Measurements from ENCODE around the gene SORCS2.

Gene SORCS2

GRCh38 chr4:7252051-7252450 is 59.7 kb downstream of the SORCS2 start:
- peaks cover 0 to 10% (median 4%) of the 10 kb centered on the region in 5 experiments for H3K9me3 ChIP-seq (ENCODE audit: control extremely low read depth in 1 of 5, control insufficient read depth in 4 of 5, insufficient read depth in 2 of 5, low read depth in 1 of 5, low read length in 4 of 5)
- H3K4me1 ChIP-seq (ENCODE audit: control extremely low read depth in 1 of 4, control insufficient read depth in 4 of 4, insufficient read depth in 4 of 4, low read length in 3 of 4) = peaks cover 0 to 2% (median 0%) of the 10 kb centered on the region in 4 experiments
- H3K4me3 ChIP-seq (ENCODE audit: control insufficient read depth in 1 of 7, extremely low read depth in 1 of 7, insufficient read depth in 4 of 7, low read depth in 2 of 7, low read length in 6 of 7) = no peak overlapping the region
- peaks cover 0 to 44% (median 2%) of the 10 kb centered on the region in 5 experiments for H3K27me3 ChIP-seq (replicated peaks in 2 of 5; ENCODE audit: control insufficient read depth in 4 of 5, insufficient read depth in 5 of 5, low read length in 4 of 5)
- ChIA-PET CTCF (interaction anchor here (1.5 kb wide), 1 partner anchor 9 kb away, joined by 3 read pairs; no protein-coding TSS in a partner anchor), POLR2A (no interaction called here)
- DNase-seq = no peak
- H3K27ac ChIP-seq (ENCODE audit: insufficient read depth in 1 of 2, low read depth in 1 of 2, low read length in 2 of 2, poor library complexity in 1 of 2, severe bottlenecking in 2 of 2) = no peak overlapping the region
- H3K36me3 ChIP-seq (ENCODE audit: control insufficient read depth in 4 of 4, insufficient read depth in 4 of 4, low read length in 3 of 4) = no peaks in the 10 kb centered on the region
- 79% methylated on average over 4 of the region's 7 CpGs for WGBS (ENCODE audit: insufficient coverage)

- H3K27ac ChIP-seq (ENCODE audit: insufficient read depth in 1 of 2, low read depth in 1 of 2, low read length in 2 of 2, poor library complexity in 1 of 2, severe bottlenecking in 2 of 2) = no peak overlapping the region
- ChIA-PET POLR2A (no interaction called here), CTCF (interaction anchor here (0.6 to 1.5 kb wide), 3 partner anchors 10 to 462 kb away, joined by 3 read pairs; no protein-coding TSS in a partner anchor)
- WGBS (ENCODE audit: insufficient coverage) = 52% methylated on average over 12 of the region's 15 CpGs
- no peaks in the 10 kb centered on the region for H3K36me3 ChIP-seq (ENCODE audit: control insufficient read depth in 4 of 4, insufficient read depth in 4 of 4, low read length in 3 of 4)
- H3K9me3 ChIP-seq (ENCODE audit: control extremely low read depth in 1 of 5, control insufficient read depth in 4 of 5, insufficient read depth in 2 of 5, low read depth in 1 of 5, low read length in 4 of 5) = peaks cover 0 to 10% (median 4%) of the 10 kb centered on the region in 5 experiments
- peaks cover 0 to 2% (median 0%) of the 10 kb centered on the region in 4 experiments for H3K4me1 ChIP-seq (ENCODE audit: control extremely low read depth in 1 of 4, control insufficient read depth in 4 of 4, insufficient read depth in 4 of 4, low read length in 3 of 4)
- DNase-seq = peak; percentile 5 to 38 (median 36)
- no peak overlapping the region for H3K4me3 ChIP-seq (ENCODE audit: control insufficient read depth in 1 of 7, extremely low read depth in 1 of 7, insufficient read depth in 4 of 7, low read depth in 2 of 7, low read length in 6 of 7)
- peaks cover 0 to 49% (median 2%) of the 10 kb centered on the region in 5 experiments for H3K27me3 ChIP-seq (replicated peaks in 2 of 5; ENCODE audit: control insufficient read depth in 4 of 5, insufficient read depth in 5 of 5, low read length in 4 of 5)
These were observed 60.4 kb downstream of the SORCS2 start for GRCh38 chr4:7252510-7253340.

GRCh38 chr4:7253341-7253700 is 61.0 kb downstream of the SORCS2 start:
- Histone ChIP-seq H3K4me1 (ENCODE audit: control extremely low read depth in 1 of 4, control insufficient read depth in 4 of 4, insufficient read depth in 4 of 4, low read length in 3 of 4) (peaks cover 0 to 2% (median 0%) of the 10 kb centered on the region in 4 experiments), H3K27me3 (replicated peaks in 2 of 5; ENCODE audit: control insufficient read depth in 4 of 5, insufficient read depth in 5 of 5, low read length in 4 of 5) (peaks cover 0 to 51% (median 2%) of the 10 kb centered on the region in 5 experiments), H3K4me3 (ENCODE audit: control insufficient read depth in 1 of 7, extremely low read depth in 1 of 7, insufficient read depth in 4 of 7, low read depth in 2 of 7, low read length in 6 of 7) (no peak overlapping the region), H3K27ac (ENCODE audit: insufficient read depth in 1 of 2, low read depth in 1 of 2, low read length in 2 of 2, poor library complexity in 1 of 2, severe bottlenecking in 2 of 2) (no peak overlapping the region), H3K36me3 (ENCODE audit: control insufficient read depth in 4 of 4, insufficient read depth in 4 of 4, low read length in 3 of 4) (no peaks in the 10 kb centered on the region), H3K9me3 (ENCODE audit: control extremely low read depth in 1 of 5, control insufficient read depth in 4 of 5, insufficient read depth in 2 of 5, low read depth in 1 of 5, low read length in 4 of 5) (peaks cover 0 to 10% (median 4%) of the 10 kb centered on the region in 5 experiments)
- POLR2A ChIA-PET = no interaction called here
- CTCF ChIA-PET = interaction anchor here (0.6 to 1.5 kb wide), 2 partner anchors 11 to 461 kb away, joined by 3 read pairs; no protein-coding TSS in a partner anchor
- DNase-seq = no peak
- 81% methylated on average over 7 of the region's 7 CpGs for WGBS (ENCODE audit: insufficient coverage)

- DNase-seq = no peak
- Histone ChIP-seq H3K27me3 (replicated peaks in 2 of 5; ENCODE audit: control insufficient read depth in 4 of 5, insufficient read depth in 5 of 5, low read length in 4 of 5) (peaks cover 0 to 51% (median 2%) of the 10 kb centered on the region in 5 experiments), H3K4me1 (ENCODE audit: control extremely low read depth in 1 of 4, control insufficient read depth in 4 of 4, insufficient read depth in 4 of 4, low read length in 3 of 4) (peaks cover 0 to 2% (median 0%) of the 10 kb centered on the region in 4 experiments), H3K36me3 (ENCODE audit: control insufficient read depth in 4 of 4, insufficient read depth in 4 of 4, low read length in 3 of 4) (no peaks in the 10 kb centered on the region), H3K27ac (ENCODE audit: insufficient read depth in 1 of 2, low read depth in 1 of 2, low read length in 2 of 2, poor library complexity in 1 of 2, severe bottlenecking in 2 of 2) (no peak overlapping the region), H3K9me3 (ENCODE audit: control extremely low read depth in 1 of 5, control insufficient read depth in 4 of 5, insufficient read depth in 2 of 5, low read depth in 1 of 5, low read length in 4 of 5) (peaks cover 0 to 8% (median 4%) of the 10 kb centered on the region in 5 experiments), H3K4me3 (ENCODE audit: control insufficient read depth in 1 of 7, extremely low read depth in 1 of 7, insufficient read depth in 4 of 7, low read depth in 2 of 7, low read length in 6 of 7) (no peak overlapping the region)
- 81% methylated on average over 3 of the region's 4 CpGs for WGBS (ENCODE audit: insufficient coverage)
- ChIA-PET CTCF (no interaction called here), POLR2A (no interaction called here)
These were observed 61.5 kb downstream of the SORCS2 start for GRCh38 chr4:7253837-7254236.

GRCh38 chr4:7254736-7255487 is 62.6 kb downstream of the SORCS2 start:
- Histone ChIP-seq H3K27ac (ENCODE audit: insufficient read depth in 1 of 2, low read depth in 1 of 2, low read length in 2 of 2, poor library complexity in 1 of 2, severe bottlenecking in 2 of 2) (no peak overlapping the region), H3K27me3 (replicated peaks in 2 of 5; ENCODE audit: control insufficient read depth in 4 of 5, insufficient read depth in 5 of 5, low read length in 4 of 5) (peaks cover 0 to 45% (median 3%) of the 10 kb centered on the region in 5 experiments), H3K4me1 (ENCODE audit: control extremely low read depth in 1 of 4, control insufficient read depth in 4 of 4, insufficient read depth in 4 of 4, low read length in 3 of 4) (peaks cover 0 to 2% (median 0%) of the 10 kb centered on the region in 4 experiments), H3K9me3 (ENCODE audit: control extremely low read depth in 1 of 5, control insufficient read depth in 4 of 5, insufficient read depth in 2 of 5, low read depth in 1 of 5, low read length in 4 of 5) (peaks cover 0 to 8% (median 0%) of the 10 kb centered on the region in 5 experiments), H3K4me3 (ENCODE audit: control insufficient read depth in 1 of 7, extremely low read depth in 1 of 7, insufficient read depth in 4 of 7, low read depth in 2 of 7, low read length in 6 of 7) (no peak overlapping the region), H3K36me3 (ENCODE audit: control insufficient read depth in 4 of 4, insufficient read depth in 4 of 4, low read length in 3 of 4) (no peaks in the 10 kb centered on the region)
- no peak for DNase-seq
- CTCF ChIA-PET = no interaction called here
- 80% methylated on average over 13 of the region's 17 CpGs for WGBS (ENCODE audit: insufficient coverage)
- POLR2A ChIA-PET = no interaction called here

GRCh38 chr4:7255488-7255881 is 63.1 kb downstream of the SORCS2 start:
- WGBS (ENCODE audit: insufficient coverage) = 96% methylated on average over 13 of the region's 14 CpGs
- Histone ChIP-seq H3K4me3 (ENCODE audit: control insufficient read depth in 1 of 7, extremely low read depth in 1 of 7, insufficient read depth in 4 of 7, low read depth in 2 of 7, low read length in 6 of 7) (no peak overlapping the region), H3K27me3 (replicated peaks in 2 of 5; ENCODE audit: control insufficient read depth in 4 of 5, insufficient read depth in 5 of 5, low read length in 4 of 5) (peaks cover 0 to 43% (median 7%) of the 10 kb centered on the region in 5 experiments), H3K9me3 (ENCODE audit: control extremely low read depth in 1 of 5, control insufficient read depth in 4 of 5, insufficient read depth in 2 of 5, low read depth in 1 of 5, low read length in 4 of 5) (peaks cover 0 to 8% (median 0%) of the 10 kb centered on the region in 5 experiments), H3K36me3 (ENCODE audit: control insufficient read depth in 4 of 4, insufficient read depth in 4 of 4, low read length in 3 of 4) (no peaks in the 10 kb centered on the region), H3K4me1 (ENCODE audit: control extremely low read depth in 1 of 4, control insufficient read depth in 4 of 4, insufficient read depth in 4 of 4, low read length in 3 of 4) (peaks cover 0 to 2% (median 0%) of the 10 kb centered on the region in 4 experiments), H3K27ac (ENCODE audit: insufficient read depth in 1 of 2, low read depth in 1 of 2, low read length in 2 of 2, poor library complexity in 1 of 2, severe bottlenecking in 2 of 2) (no peak overlapping the region)
- no peak for DNase-seq
- POLR2A ChIA-PET = no interaction called here
- CTCF ChIA-PET = no interaction called here

All from common myeloid progenitor, CD34-positive (primary cell).